Effector memory CD4-positive, alpha-beta T cell (primary cell): Measurements from ENCODE around the gene MRAP.
"Not testable (repeated sequence)": the region's sequence is repeated elsewhere in the genome, so short reads cannot be mapped to it uniquely, and the experiment has no call there.

Experiments used
- DNase-seq, 3 donors: peaks; one replicate each; pipeline ENCODE4 v3.0.0-alpha.2; 2020
- H3K27ac ChIP-seq: 2 replicates; pipeline ENCODE4 v1.7.0; 2013; ENCODE audit warnings: mild to moderate bottlenecking, low read length, moderate library complexity; ENCODE audit not compliant: insufficient read depth, poor library complexity, severe bottlenecking
- H3K27me3 ChIP-seq: replicated peaks from 2 replicates; pipeline ENCODE4 v1.7.0; 2013; ENCODE audit warnings: mild to moderate bottlenecking, low read length; ENCODE audit not compliant: insufficient read depth, control insufficient read depth, poor library complexity, severe bottlenecking
- H3K36me3 ChIP-seq: 2 replicates; pipeline ENCODE4 v1.7.0; 2013; ENCODE audit warnings: mild to moderate bottlenecking, low read length, moderate library complexity; ENCODE audit not compliant: control insufficient read depth, insufficient read depth
- H3K4me1 ChIP-seq: 2 replicates; pipeline ENCODE4 v1.7.0; 2013; ENCODE audit warnings: low read length, mild to moderate bottlenecking; ENCODE audit not compliant: control insufficient read depth, insufficient read depth, poor library complexity, severe bottlenecking
- H3K4me3 ChIP-seq: 2 replicates; pipeline ENCODE4 v1.7.0; 2013; ENCODE audit warnings: low read length, low read depth, mild to moderate bottlenecking; ENCODE audit not compliant: insufficient read depth, poor library complexity, severe bottlenecking
- H3K9me3 ChIP-seq: 2 replicates; pipeline ENCODE4 v1.7.0; 2013; ENCODE audit warnings: mild to moderate bottlenecking, low read length, moderate library complexity; ENCODE audit not compliant: control insufficient read depth

MRAP gene

GRCh38 chr21:32309906-32310460 lies 11.3 kb downstream of the MRAP start:
- H3K27ac ChIP-seq: no peak overlapping the region
- no peaks in the 10 kb centered on the region for H3K9me3 ChIP-seq
- H3K36me3 ChIP-seq: peaks cover 8% of the 10 kb centered on the region
- H3K27me3 ChIP-seq: no peaks in the 10 kb centered on the region
- DNase-seq: no peak
- H3K4me3 ChIP-seq: no peak overlapping the region
- H3K4me1 ChIP-seq: no peaks in the 10 kb centered on the region

GRCh38 chr21:32310976-32311375 lies 12.3 kb downstream of the MRAP start:
- H3K9me3 ChIP-seq, H3K4me3 ChIP-seq, H3K27ac ChIP-seq, H3K4me1 ChIP-seq, DNase-seq, H3K27me3 ChIP-seq: not testable (repeated sequence)
- peaks cover 16% of the 10 kb centered on the region for H3K36me3 ChIP-seq

DNA sequence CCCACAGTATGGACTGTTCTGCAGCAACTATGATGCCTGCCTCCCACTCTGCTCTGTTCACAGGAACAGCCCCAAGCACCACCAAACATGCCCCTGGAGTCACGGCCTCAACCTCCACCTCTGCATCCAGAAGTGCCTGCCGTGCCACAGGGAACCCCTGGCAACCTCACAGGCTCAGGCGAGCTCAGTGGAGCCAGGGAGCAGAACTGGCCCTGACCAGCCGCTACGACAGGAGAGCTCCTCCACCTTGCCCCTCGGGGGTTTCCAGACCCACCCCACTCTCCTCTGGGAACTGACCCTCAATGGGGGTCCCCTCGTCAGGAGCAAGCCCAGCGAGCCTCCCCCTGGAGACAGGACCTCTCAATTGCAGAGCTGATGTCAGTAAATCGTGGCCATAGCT lies 13.0 kb downstream of the MRAP start:
- H3K27ac ChIP-seq: no peak overlapping the region
- no peak overlapping the region for H3K4me3 ChIP-seq
- H3K9me3 ChIP-seq: no peaks in the 10 kb centered on the region
- no peaks in the 10 kb centered on the region for H3K4me1 ChIP-seq
- no peak for DNase-seq
- H3K27me3 ChIP-seq: no peaks in the 10 kb centered on the region
- peaks cover 22% of the 10 kb centered on the region for H3K36me3 ChIP-seq

DNA sequence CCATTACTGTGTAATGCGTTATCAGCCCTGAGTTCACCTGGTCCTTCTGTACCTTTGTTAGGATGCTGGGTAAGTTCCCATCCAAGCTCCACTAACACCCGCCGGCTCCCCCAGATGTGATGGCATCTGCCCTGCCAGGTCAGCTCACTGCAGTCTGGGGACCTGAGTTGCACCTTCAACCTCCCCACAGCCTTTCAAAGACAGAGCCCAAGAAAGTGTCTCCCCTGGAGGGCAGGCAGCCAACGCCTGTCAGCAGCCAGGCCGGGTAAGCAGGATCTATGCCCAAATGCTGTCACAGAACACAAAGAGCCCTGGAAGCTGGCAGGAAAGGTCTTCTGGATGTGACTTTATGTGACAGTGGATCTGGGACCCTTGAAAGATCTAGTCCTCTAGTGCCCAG lies 13.7 kb downstream of the MRAP start:
- no peak for DNase-seq
- Histone ChIP-seq H3K4me3 (no peak overlapping the region), H3K36me3 (peaks cover 29% of the 10 kb centered on the region), H3K4me1 (no peaks in the 10 kb centered on the region), H3K27ac (no peak overlapping the region), H3K9me3 (no peaks in the 10 kb centered on the region), H3K27me3 (no peaks in the 10 kb centered on the region)

DNA sequence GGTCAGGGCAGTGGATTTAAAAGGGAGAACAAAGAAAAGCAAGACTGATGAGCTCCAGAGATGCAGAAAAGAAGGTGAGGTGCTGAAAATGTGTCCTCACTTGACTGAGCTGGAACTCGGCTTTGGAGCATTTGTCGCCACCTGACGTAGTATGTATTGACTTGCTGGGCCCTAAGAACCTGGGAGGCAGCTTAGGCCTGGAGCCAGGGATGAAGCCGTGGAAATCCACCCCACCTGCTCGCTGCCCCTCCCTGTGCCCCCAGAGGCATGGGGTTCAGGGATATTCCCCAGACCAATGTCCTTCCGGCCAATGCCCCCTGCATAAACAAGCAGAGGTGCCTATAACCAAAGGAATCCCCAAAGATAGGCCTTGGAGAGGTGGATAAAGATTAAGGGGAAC lies 14.3 kb downstream of the MRAP start:
- Histone ChIP-seq H3K27me3 (no peaks in the 10 kb centered on the region), H3K27ac (no peak overlapping the region), H3K9me3 (no peaks in the 10 kb centered on the region), H3K4me3 (no peak overlapping the region), H3K36me3 (peaks cover 36% of the 10 kb centered on the region), H3K4me1 (no peaks in the 10 kb centered on the region)
- DNase-seq: no peak

DNA sequence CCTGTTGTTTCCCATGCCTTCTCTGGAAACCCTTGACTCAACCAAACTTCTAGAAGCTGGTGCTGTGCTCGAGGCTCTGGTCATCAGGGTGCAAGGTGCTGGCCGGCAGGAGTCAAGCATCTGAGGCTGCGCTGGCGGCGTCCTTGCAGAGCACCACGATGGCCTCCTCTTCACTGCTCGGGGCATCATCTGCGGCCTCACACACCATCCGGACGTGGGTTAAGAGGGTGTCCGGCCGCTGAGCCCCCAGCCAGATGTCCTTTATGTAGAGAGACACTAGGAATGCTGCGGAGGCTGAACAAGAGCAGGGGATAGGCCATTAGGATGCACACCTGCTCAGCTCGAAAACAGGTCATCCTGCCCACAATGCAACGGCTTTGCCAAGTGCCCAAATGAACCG lies 16.2 kb downstream of the MRAP start:
- Histone ChIP-seq H3K27me3 (no peaks in the 10 kb centered on the region), H3K9me3 (no peaks in the 10 kb centered on the region), H3K4me1 (no peaks in the 10 kb centered on the region), H3K27ac (no peak overlapping the region), H3K36me3 (peaks cover 52% of the 10 kb centered on the region), H3K4me3 (no peak overlapping the region)
- DNase-seq: no peak

- Histone ChIP-seq H3K36me3 (peaks cover 60% of the 10 kb centered on the region), H3K27ac (no peak overlapping the region), H3K4me1 (no peaks in the 10 kb centered on the region), H3K27me3 (no peaks in the 10 kb centered on the region), H3K4me3 (no peak overlapping the region), H3K9me3 (no peaks in the 10 kb centered on the region)
- DNase-seq: no peak
These were observed 17.0 kb downstream of the MRAP start for GRCh38 chr21:32315511-32316281.

GRCh38 chr21:32316361-32317215 lies 17.9 kb downstream of the MRAP start:
- Histone ChIP-seq H3K27ac (no peak overlapping the region), H3K4me1 (no peaks in the 10 kb centered on the region), H3K36me3 (peaks cover 69% of the 10 kb centered on the region), H3K4me3 (no peak overlapping the region), H3K27me3 (no peaks in the 10 kb centered on the region), H3K9me3 (no peaks in the 10 kb centered on the region)
- no peak for DNase-seq

DNA sequence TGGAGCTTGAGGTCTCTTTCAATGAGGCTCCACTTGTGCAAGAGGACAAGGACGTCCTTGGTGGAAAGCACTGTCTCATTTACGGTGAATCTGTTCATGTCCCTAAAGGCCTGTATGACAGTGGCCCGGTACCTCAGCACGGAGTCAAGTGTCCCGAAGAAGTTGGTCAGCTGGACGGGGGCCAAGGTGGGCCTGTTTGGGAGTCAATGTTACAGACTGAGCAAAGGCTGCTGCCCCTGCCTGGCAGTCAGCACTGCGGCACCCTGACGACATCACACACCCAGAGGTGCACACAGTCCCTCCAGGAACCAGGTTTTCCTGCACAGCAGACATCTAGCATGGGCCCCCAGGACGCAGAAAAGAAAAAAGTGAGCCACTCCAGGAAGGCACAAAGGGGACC lies 19.1 kb downstream of the MRAP start:
- H3K9me3 ChIP-seq: no peaks in the 10 kb centered on the region
- no peak overlapping the region for H3K4me3 ChIP-seq
- H3K27me3 ChIP-seq: no peaks in the 10 kb centered on the region
- no peaks in the 10 kb centered on the region for H3K4me1 ChIP-seq
- H3K27ac ChIP-seq: no peak overlapping the region
- no peak for DNase-seq
- peaks cover 74% of the 10 kb centered on the region for H3K36me3 ChIP-seq

GRCh38 chr21:32319012-32319411 lies 20.4 kb downstream of the MRAP start:
- H3K4me3 ChIP-seq: no peak overlapping the region
- DNase-seq: no peak
- H3K9me3 ChIP-seq: no peaks in the 10 kb centered on the region
- H3K27ac ChIP-seq: no peak overlapping the region
- no peaks in the 10 kb centered on the region for H3K4me1 ChIP-seq
- H3K36me3 ChIP-seq: peaks cover 85% of the 10 kb centered on the region
- no peaks in the 10 kb centered on the region for H3K27me3 ChIP-seq
